Lung (tissue), 12 donors: ENCODE results near the gene MPP7. TPM values are rescaled to one million over a fixed set of nuclear protein-coding genes. Genes with fewer than 3 reads are reported as not detected.

Source experiments
- ATAC-seq: fragments of 200-7000 bp; cut with Tn5 transposase; one replicate; pipeline ENCODE4 v1.9.1; 2020; ENCODE audit warnings: moderate number of reproducible peaks; ENCODE audit not compliant: insufficient read depth, low FRiP score
- DNase-seq, 3 donors: peaks; one replicate each; pipeline ENCODE4 v3.0.0-alpha.2; 2013 to 2017
- H3K27ac ChIP-seq, 2 donors: one replicate each; pipeline ENCODE4 v1.5.1; 2013; ENCODE audit warnings: mild to moderate bottlenecking in 2 of 2, moderate library complexity in 2 of 2, control low read depth in 1 of 2, inconsistent platforms in 1 of 2, low read depth in 1 of 2, low read length in 1 of 2
- H3K27me3 ChIP-seq, 3 donors: one replicate each; pipeline ENCODE4 v1.5.1; 2013; ENCODE audit warnings: low read length in 2 of 3; ENCODE audit not compliant: control insufficient read depth in 3 of 3, insufficient read depth in 3 of 3
- H3K36me3 ChIP-seq, 4 donors: one replicate each; pipeline ENCODE4 v1.5.1; 2013; ENCODE audit warnings: low read length in 4 of 4, mild to moderate bottlenecking in 1 of 4, moderate library complexity in 1 of 4; ENCODE audit not compliant: control insufficient read depth in 4 of 4, insufficient read depth in 4 of 4
- H3K4me1 ChIP-seq, 5 donors: one replicate each; pipeline ENCODE4 v1.5.1; 2013; ENCODE audit warnings: low read length in 5 of 5, mild to moderate bottlenecking in 2 of 5, moderate library complexity in 1 of 5; ENCODE audit not compliant: control insufficient read depth in 5 of 5, insufficient read depth in 5 of 5
- H3K4me3 ChIP-seq: one replicate; pipeline ENCODE4 v1.5.1; 2013; ENCODE audit warnings: mild to moderate bottlenecking, control low read depth, moderate library complexity
- H3K9ac ChIP-seq, 2 donors: one replicate each; pipeline ENCODE4 v1.5.1; 2013; ENCODE audit warnings: low read length in 2 of 2, control low read depth in 1 of 2; ENCODE audit not compliant: insufficient read depth in 1 of 2
- H3K9me3 ChIP-seq, 4 donors: one replicate each; pipeline ENCODE4 v1.5.1; 2013; ENCODE audit warnings: low read length in 3 of 4, mild to moderate bottlenecking in 1 of 4, moderate library complexity in 1 of 4; ENCODE audit not compliant: control insufficient read depth in 4 of 4, insufficient read depth in 3 of 4
- CTCF ChIP-seq: IDR thresholded peaks from 2 replicates; pipeline ENCODE4 v1.5.1; 2012; ENCODE audit warnings: mild to moderate bottlenecking; ENCODE audit errors: control extremely low read depth, extremely low read depth
- WGBS, 2 donors: extraction: QIAGEN DNeasy Blood & Tissue Kit; methylation state at CpG; one replicate each; pipeline ENCODE4 v1.1.7; 2013; 5-methylcytosine and 5-hydroxymethylcytosine counted together
- polyA plus RNA-seq, 2 donors: library from polyadenylated mRNA; stranded (reverse); fragments of 200-250 nt; gene quantifications; one replicate each; pipeline ENCODE4 v1.2.1, GENCODE V29; 2013
- total RNA-seq, 2 donors: library from RNA; depleted of rRNA in 1 of 2; stranded (reverse); fragments of >200 nt in 1 of 2; gene quantifications; one replicate each; pipeline ENCODE4 v1.2.1, GENCODE V29; 2014 to 2021
- donor health status: control.
- donor health status: control.
- donor health status: Bipolar disorder and iron deficiency.
- donor health status: healthy.
- donor health status: DM: yes; HTN: yes; CAD: no.

The MPP7 gene
- total and polyA plus RNA-seq, 4 donors, result 7.0 to 37.2 (median 19.2) TPM

- H3K4me3 ChIP-seq, result no peak overlapping the region
- peaks cover 0 to 11% (median 3%) of the 10 kb centered on the region in 3 donors for H3K27me3 ChIP-seq
- no peaks in the 10 kb centered on the region for H3K36me3 ChIP-seq
- H3K9ac ChIP-seq, result no peak overlapping the region
- peaks cover 0 to 5% (median 0%) of the 10 kb centered on the region in 5 donors for H3K4me1 ChIP-seq
- no peak for TF ChIP-seq CTCF
- WGBS, 2 donors, result 80 to 83% methylated on average over 2 of the region's 2 CpGs
- DNase-seq, result no peak
- no peaks in the 10 kb centered on the region for H3K9me3 ChIP-seq
- ATAC-seq, result no peak
- no peak overlapping the region for H3K27ac ChIP-seq
Observed at GRCh38 chr10:28300027-28300426, 2.8 kb downstream of the MPP7 start.

- H3K9me3 ChIP-seq, result no peaks in the 10 kb centered on the region
- ATAC-seq (no peak), DNase-seq (no peak)
- 67 to 80% methylated on average over 5 of the region's 5 CpGs for WGBS, 2 donors
- no peak overlapping the region for H3K27ac ChIP-seq
- no peak overlapping the region for H3K9ac ChIP-seq
- peaks cover 0 to 11% (median 3%) of the 10 kb centered on the region in 5 donors for H3K4me1 ChIP-seq
- TF ChIP-seq CTCF, result no peak
- H3K36me3 ChIP-seq, result no peaks in the 10 kb centered on the region
- H3K27me3 ChIP-seq, result peaks cover 0 to 8% (median 3%) of the 10 kb centered on the region in 3 donors
- no peak overlapping the region for H3K4me3 ChIP-seq
Observed at GRCh38 chr10:28298951-28299350, 3.9 kb downstream of the MPP7 start.

GRCh38 chr10:28296023-28296422 lies 6.8 kb downstream of the MPP7 start:
- ATAC-seq (no peak), DNase-seq (no peak)
- peaks cover 0 to 3% (median 2%) of the 10 kb centered on the region in 3 donors for H3K27me3 ChIP-seq
- no peak overlapping the region for H3K4me3 ChIP-seq
- no peaks in the 10 kb centered on the region for H3K9me3 ChIP-seq
- TF ChIP-seq CTCF, result no peak
- H3K27ac ChIP-seq, result peak overlapping the region in 1 of 2 donors; percentile 53
- H3K9ac ChIP-seq, result no peak overlapping the region
- 58 to 89% methylated on average over 1 of the region's 1 CpG for WGBS, 2 donors
- no peaks in the 10 kb centered on the region for H3K36me3 ChIP-seq
- H3K4me1 ChIP-seq, result peaks cover 0 to 14% (median 4%) of the 10 kb centered on the region in 5 donors

GRCh38 chr10:28295336-28295735 lies 7.5 kb downstream of the MPP7 start:
- H3K27ac ChIP-seq, result no peak overlapping the region
- no peak for DNase-seq
- WGBS, 2 donors, result 61 to 74% methylated on average over 3 of the region's 3 CpGs
- H3K9me3 ChIP-seq, result no peaks in the 10 kb centered on the region
- no peaks in the 10 kb centered on the region for H3K36me3 ChIP-seq
- H3K9ac ChIP-seq, result no peak overlapping the region
- no peak for ATAC-seq
- peaks cover 0 to 3% (median 2%) of the 10 kb centered on the region in 3 donors for H3K27me3 ChIP-seq
- TF ChIP-seq CTCF, result no peak
- no peak overlapping the region for H3K4me3 ChIP-seq
- peaks cover 0 to 14% (median 4%) of the 10 kb centered on the region in 5 donors for H3K4me1 ChIP-seq
